HG02763 (cell line): ENCODE measurements around the gene SMC1B.
"Not testable (repeated sequence)": the region's sequence is repeated elsewhere in the genome, so short reads cannot be mapped to it uniquely, and the experiment has no call there.

Source experiments
- ATAC-seq: cut with Tn5 transposase; IDR thresholded peaks from one replicate; pipeline ENCODE4 v1.9.1; 2021; ENCODE audit warnings: mild to moderate bottlenecking, moderate library complexity; ENCODE audit not compliant: unreplicated experiment

The SMC1B gene

GRCh38 chr22:45413368-45414211, at the start of gene SMC1B, which contains the start of gene RIBC2:
SMC1B (minus strand) TSS chr22:45413599; CDS start chr22:45413567, 32 bp downstream.
RIBC2 (plus strand) TSS chr22:45413693; CDS start chr22:45413887, 194 bp downstream.
- no peak for ATAC-seq

- no peak for ATAC-seq
Measured at GRCh38 chr22:45462034-45462655, 48.7 kb upstream of the SMC1B start.

- no peak for ATAC-seq
Measured at GRCh38 chr22:45460288-45461109, 47.1 kb upstream of the SMC1B start.

DNA sequence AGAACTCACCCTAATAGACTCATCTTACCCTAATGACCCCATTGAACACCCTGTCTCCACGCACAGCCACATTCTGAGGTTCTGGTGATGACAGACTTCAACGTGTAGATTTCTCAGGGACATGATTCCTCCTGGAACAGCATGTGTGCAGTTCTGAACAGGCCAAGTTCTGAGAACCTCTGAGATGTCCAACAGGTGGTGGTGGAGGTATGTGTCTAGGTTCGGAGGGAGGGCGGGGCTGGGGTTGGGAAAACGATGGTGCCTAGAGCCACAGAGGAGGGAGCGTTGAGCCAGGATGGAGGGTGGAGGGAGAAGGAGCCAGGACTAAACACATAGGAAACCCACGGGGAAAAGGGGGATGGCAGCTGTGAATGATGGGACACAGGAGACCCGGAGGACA, 45.8 kb upstream of the SMC1B start:
- no peak for ATAC-seq

DNA sequence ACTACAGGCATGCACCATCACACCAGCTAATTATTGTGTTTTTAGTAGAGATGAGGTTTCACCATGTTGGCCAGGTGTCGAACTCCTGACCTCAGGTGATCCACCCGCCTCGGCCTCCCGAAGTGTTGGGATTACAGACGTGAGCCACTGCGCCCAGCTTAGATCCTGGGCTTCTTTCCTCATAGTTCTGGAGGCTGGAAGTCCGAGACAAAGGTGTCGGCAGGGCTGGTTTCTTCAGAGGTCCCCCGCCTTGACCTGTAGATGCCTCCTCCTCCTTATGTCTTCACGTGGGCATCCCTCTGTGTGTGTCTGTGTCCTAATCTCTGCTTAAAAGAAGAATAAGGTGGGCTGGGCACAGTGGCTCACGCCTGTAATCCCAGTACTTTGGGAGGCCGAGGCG, 45.1 kb upstream of the SMC1B start:
- ATAC-seq: no peak

DNA sequence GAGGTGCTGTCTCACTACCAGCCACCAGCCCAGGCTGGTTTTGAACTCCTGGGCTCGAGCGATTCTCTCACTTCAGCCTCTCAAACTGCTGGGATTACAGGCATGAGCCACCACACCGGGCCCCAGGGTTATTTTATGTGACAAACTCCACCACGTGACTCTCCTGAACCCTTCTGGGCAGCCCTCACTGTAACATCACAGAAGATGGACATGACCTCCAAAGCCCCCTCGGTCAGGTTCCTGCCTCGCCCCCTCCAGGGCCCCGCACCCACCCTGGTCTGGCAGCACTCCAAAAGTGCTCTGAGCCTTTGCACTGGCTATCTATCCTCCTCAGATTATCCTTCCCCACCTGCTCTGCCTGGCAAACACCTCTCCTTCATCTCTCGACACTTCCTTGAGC, 43.4 kb upstream of the SMC1B start:
- ATAC-seq: no peak

DNA sequence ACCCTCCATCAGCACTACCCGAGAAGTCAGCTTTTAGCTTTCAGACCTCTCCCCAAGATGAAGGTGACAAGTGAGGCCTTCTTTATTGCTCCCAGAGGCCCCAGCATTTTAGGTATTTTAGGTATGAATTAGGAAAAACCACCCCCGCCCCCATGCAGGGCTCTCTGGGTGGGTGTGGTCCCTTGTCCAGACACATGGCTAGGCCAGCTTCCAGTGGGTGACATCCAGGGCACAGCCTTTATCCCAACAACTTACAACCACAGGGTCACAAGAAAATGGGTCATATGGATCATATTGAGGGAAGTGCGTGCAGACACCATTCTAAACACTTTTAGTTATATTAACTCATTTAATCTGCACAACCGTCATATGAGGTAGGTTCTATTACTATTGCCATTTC, 42.2 kb upstream of the SMC1B start:
- ATAC-seq: no peak

GRCh38 chr22:45455212-45455611, 41.8 kb upstream of the SMC1B start:
- ATAC-seq: no peak

DNA sequence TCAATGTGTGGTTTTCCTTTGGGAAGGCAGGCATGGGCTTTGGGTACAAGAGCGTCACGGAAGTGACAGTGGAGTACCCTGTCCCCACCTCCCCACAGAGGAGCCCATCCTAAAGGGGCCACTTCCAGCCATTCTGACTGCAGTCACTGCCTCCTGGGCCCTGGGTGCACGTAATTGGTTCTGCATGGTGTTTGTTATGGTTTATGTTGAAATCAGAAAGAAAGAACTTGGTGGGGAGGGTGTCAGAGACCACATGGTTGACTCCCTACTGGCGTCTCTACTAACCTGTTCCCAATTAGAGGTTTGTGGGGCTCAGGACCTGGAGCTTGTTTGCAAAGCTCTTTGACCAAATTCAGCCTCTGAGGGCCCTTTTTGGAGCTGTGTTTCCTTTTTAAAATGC, 40.9 kb upstream of the SMC1B start:
- ATAC-seq: no peak

GRCh38 chr22:45453764-45454163, 40.4 kb upstream of the SMC1B start:
- ATAC-seq: no peak

DNA sequence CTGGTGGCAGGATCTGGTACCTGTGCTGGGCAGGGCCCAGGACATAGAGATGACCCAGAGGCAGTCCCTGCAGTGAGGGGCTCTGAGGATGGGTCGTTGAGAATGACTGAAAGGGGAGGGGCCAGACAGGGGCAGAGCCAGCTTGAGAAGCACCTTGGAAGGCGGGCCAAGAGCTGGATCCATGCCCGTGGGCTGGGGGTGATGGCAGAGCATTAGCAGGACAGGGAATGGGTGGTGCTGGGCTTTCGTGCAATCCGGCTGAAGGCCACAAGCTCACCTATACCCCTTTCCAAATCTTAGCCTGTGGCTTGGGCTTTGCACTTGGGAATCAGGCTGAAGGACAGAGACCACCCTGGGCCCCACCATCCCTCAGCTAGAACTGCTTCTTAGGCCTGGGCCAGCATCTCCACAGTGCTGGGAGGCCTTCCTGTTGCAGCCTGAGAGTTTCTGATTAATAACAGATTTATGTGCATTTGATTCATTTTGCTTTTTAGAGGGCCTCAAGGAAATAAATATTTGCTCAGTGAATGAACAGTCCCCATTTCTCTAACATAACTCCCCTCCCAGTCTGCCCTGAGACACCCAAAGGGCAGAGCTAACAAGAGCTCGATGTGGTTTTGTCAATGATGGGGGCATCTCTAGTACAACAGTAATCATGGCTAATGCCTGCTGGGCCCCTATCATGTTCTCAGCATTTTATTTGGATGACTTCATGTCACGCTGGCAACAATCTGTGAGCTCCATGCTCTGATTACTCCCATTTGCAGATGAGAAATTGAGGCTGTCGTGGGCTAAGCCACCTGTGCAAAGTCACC, 39.4 kb upstream of the SMC1B start:
- no peak for ATAC-seq

GRCh38 chr22:45451972-45452371, 38.6 kb upstream of the SMC1B start:
- no peak for ATAC-seq

GRCh38 chr22:45450921-45451651, 37.7 kb upstream of the SMC1B start:
- ATAC-seq: no peak

GRCh38 chr22:45450101-45450785, 36.8 kb upstream of the SMC1B start:
- no peak for ATAC-seq

DNA sequence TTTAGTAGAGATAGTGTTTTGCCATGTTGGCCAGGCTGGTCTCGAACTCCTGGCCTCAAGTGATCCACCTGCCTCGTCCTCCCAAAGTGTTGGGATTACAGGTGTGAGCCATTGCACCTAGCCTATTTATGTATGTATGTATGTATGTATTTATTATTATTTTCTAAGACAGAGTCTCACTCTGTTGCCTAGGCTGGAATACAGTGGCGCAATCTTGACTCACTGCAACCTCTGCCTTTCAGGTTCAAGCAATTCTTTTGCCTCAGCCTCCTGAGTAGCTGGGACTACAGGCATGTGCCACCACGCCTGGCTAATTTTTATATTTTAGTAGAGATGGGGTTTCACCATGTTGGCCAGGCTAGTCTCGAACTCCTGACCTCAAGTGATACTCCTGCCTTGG, 36.0 kb upstream of the SMC1B start:
- ATAC-seq: not testable (repeated sequence)

- ATAC-seq: no peak
Measured at GRCh38 chr22:45448431-45448830, 35.0 kb upstream of the SMC1B start.

GRCh38 chr22:45447596-45447995, 34.2 kb upstream of the SMC1B start:
- not testable (repeated sequence) for ATAC-seq

GRCh38 chr22:45446216-45446615, 32.8 kb upstream of the SMC1B start:
- no peak for ATAC-seq

GRCh38 chr22:45445031-45445710, 31.8 kb upstream of the SMC1B start:
- no peak for ATAC-seq
